Measurements from ENCODE around the gene DAPK1. TPM values are rescaled to one million over a fixed set of nuclear protein-coding genes. Genes with fewer than 3 reads are reported as not detected.

Gene DAPK1
- total RNA-seq, 1 donor from 2014 or later, result 17.8 TPM

GRCh38 chr9:87671478-87671877, 173.8 kb downstream of the DAPK1 start:
- H3K9me3 ChIP-seq, result peaks cover 0 to 3% of the 10 kb centered on the region in 2 donors
- intact Hi-C loops (cut with DNase I), result no loop called here
- H3K4me1 ChIP-seq, result no peaks in the 10 kb centered on the region
- TF ChIP-seq CTCF (IDR thresholded peaks at IDR 0.05), result no peak
- no peak overlapping the region for H3K4me3 ChIP-seq
- H3K36me3 ChIP-seq, result peaks cover 0 to 3% of the 10 kb centered on the region in 2 donors
- no peak for DNase-seq (ENCODE audit: low spot score in 2 of 2)
- H3K27ac ChIP-seq, result no peak overlapping the region
- H3K27me3 ChIP-seq, result no peaks in the 10 kb centered on the region

- no peak for DNase-seq (ENCODE audit: low spot score in 2 of 2)
- Histone ChIP-seq H3K4me1 (no peaks in the 10 kb centered on the region), H3K36me3 (peaks cover 0 to 3% of the 10 kb centered on the region in 2 donors), H3K9me3 (peaks cover 0 to 1% of the 10 kb centered on the region in 2 donors), H3K4me3 (no peak overlapping the region), H3K27ac (no peak overlapping the region), H3K27me3 (no peaks in the 10 kb centered on the region)
- intact Hi-C loops (cut with DNase I), result no loop called here
- no peak for TF ChIP-seq CTCF (IDR thresholded peaks at IDR 0.05)
Observed at GRCh38 chr9:87671925-87672324, 174.3 kb downstream of the DAPK1 start.

- Histone ChIP-seq H3K9me3 (no peaks in the 10 kb centered on the region), H3K4me3 (no peak overlapping the region), H3K27ac (no peak overlapping the region), H3K4me1 (no peaks in the 10 kb centered on the region), H3K36me3 (no peaks in the 10 kb centered on the region), H3K27me3 (no peaks in the 10 kb centered on the region)
- no peak for TF ChIP-seq CTCF (IDR thresholded peaks at IDR 0.05)
- no peak for DNase-seq (ENCODE audit: low spot score in 2 of 2)
- intact Hi-C loops (cut with DNase I), result no loop called here
Observed at GRCh38 chr9:87672586-87672985, 174.9 kb downstream of the DAPK1 start.

- no peak for DNase-seq (ENCODE audit: low spot score in 2 of 2)
- no peaks in the 10 kb centered on the region for H3K27me3 ChIP-seq
- no peak overlapping the region for H3K4me3 ChIP-seq
- no peaks in the 10 kb centered on the region for H3K9me3 ChIP-seq
- intact Hi-C loops (cut with DNase I), result no loop called here
- no peak for TF ChIP-seq CTCF (IDR thresholded peaks at IDR 0.05)
- H3K36me3 ChIP-seq, result no peaks in the 10 kb centered on the region
- no peak overlapping the region for H3K27ac ChIP-seq
- no peaks in the 10 kb centered on the region for H3K4me1 ChIP-seq
Observed at GRCh38 chr9:87673446-87674120, 175.9 kb downstream of the DAPK1 start.

- Histone ChIP-seq H3K27ac (no peak overlapping the region), H3K9me3 (no peaks in the 10 kb centered on the region), H3K27me3 (no peaks in the 10 kb centered on the region), H3K36me3 (no peaks in the 10 kb centered on the region), H3K4me1 (no peaks in the 10 kb centered on the region), H3K4me3 (no peak overlapping the region)
- no peak for TF ChIP-seq CTCF (IDR thresholded peaks at IDR 0.05)
- intact Hi-C loops (cut with DNase I), result no loop called here
- DNase-seq (ENCODE audit: low spot score in 2 of 2), result no peak
Observed at GRCh38 chr9:87674565-87675299, 177.1 kb downstream of the DAPK1 start.
